HG03025 (cell line): Measurements from ENCODE around the gene ZNF654.

Experiments
- ATAC-seq: cut with Tn5 transposase; IDR thresholded peaks from one replicate; pipeline ENCODE4 v1.9.1; 2021; ENCODE audit warnings: mild to moderate bottlenecking, moderate library complexity; ENCODE audit not compliant: unreplicated experiment, low FRiP score

Gene ZNF654

GRCh38 chr3:88191872-88192409, 132.9 kb downstream of the ZNF654 start:
- no peak for ATAC-seq

GRCh38 chr3:88192631-88193030, 133.6 kb downstream of the ZNF654 start:
- no peak for ATAC-seq
